Parathyroid adenoma (tissue), 2 donors: ENCODE data around the gene TTC28.
A peak's percentile ranks its signal among the peaks of the same experiment; 100 is the strongest.

ENCODE experiments used
- H2AFZ ChIP-seq: fragments of 300-600 bp; sonication (generic); one replicate; pipeline ENCODE4 v1.7.0; 2017; ENCODE audit warnings: antibody characterized with exemption, mild to moderate bottlenecking
- H3K27ac ChIP-seq: fragments of 300-600 bp; sonication (generic); one replicate; pipeline ENCODE4 v1.7.0; 2017
- H3K27me3 ChIP-seq: fragments of 300-600 bp; sonication (generic); one replicate; pipeline ENCODE4 v1.7.0; 2017; ENCODE audit warnings: low read length; ENCODE audit not compliant: control insufficient read depth, insufficient read depth
- H3K36me3 ChIP-seq: fragments of 300-600 bp; sonication (generic); one replicate; pipeline ENCODE4 v1.7.0; 2017; ENCODE audit warnings: low read length; ENCODE audit not compliant: control insufficient read depth, insufficient read depth
- H3K4me1 ChIP-seq: fragments of 300-600 bp; sonication (generic); one replicate; pipeline ENCODE4 v1.7.0; 2017; ENCODE audit warnings: control low read depth
- H3K4me2 ChIP-seq: fragments of 300-600 bp; sonication (generic); one replicate; pipeline ENCODE4 v1.7.0; 2017; ENCODE audit warnings: low read length
- H3K4me3 ChIP-seq: fragments of 300-600 bp; sonication (generic); one replicate; pipeline ENCODE4 v1.7.0; 2017; ENCODE audit warnings: low read depth, low read length
- H3K79me2 ChIP-seq: fragments of 300-600 bp; sonication (generic); one replicate; pipeline ENCODE4 v1.7.0; 2017; ENCODE audit warnings: control low read depth
- H3K9ac ChIP-seq: fragments of 300-600 bp; sonication (generic); one replicate; pipeline ENCODE4 v1.7.0; 2017; ENCODE audit warnings: mild to moderate bottlenecking
- H3K9me3 ChIP-seq: fragments of 300-600 bp; sonication (generic); one replicate; pipeline ENCODE4 v1.7.0; 2017; ENCODE audit warnings: low read length; ENCODE audit not compliant: control insufficient read depth
- TF ChIP-seq, protein P1 (sequence below): fragments of 300-600 bp; sonication (generic); IDR thresholded peaks from one replicate; pipeline ENCODE4 v1.7.0; 2017; ENCODE audit warnings: antibody characterized with exemption, mild to moderate bottlenecking
- donor health status: primary hyperparathyroidism.

TTC28 gene

DNA sequence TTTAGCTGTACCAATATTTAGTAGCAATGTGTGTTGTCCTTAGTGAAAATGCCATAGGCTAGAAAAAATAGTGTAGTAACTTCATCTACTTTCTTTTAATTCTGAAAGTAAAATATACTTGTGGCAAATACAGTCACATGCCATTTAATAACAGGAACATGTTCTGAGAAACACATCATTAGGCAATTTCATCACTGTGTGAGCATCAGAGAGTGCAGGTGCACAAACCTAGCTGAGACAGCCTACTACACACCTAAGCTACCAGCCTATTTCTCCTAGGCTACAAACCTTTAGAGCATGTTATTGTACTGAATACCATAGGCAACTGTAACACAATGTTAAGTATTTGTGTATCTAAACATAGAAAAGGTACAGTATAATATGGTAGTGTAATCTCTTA lies 633.5 kb downstream of the TTC28 start:
- peaks cover 7% of the 10 kb centered on the region for H3K4me1 ChIP-seq
- no peaks in the 10 kb centered on the region for H3K79me2 ChIP-seq
- no peaks in the 10 kb centered on the region for H3K27me3 ChIP-seq
- no peak overlapping the region for H3K27ac ChIP-seq
- no peak overlapping the region for H3K4me3 ChIP-seq
- H3K9me3 ChIP-seq: no peaks in the 10 kb centered on the region
- H3K4me2 ChIP-seq: no peak overlapping the region
- no peaks in the 10 kb centered on the region for H3K36me3 ChIP-seq
- H3K9ac ChIP-seq: no peak overlapping the region
- no peak overlapping the region for H2AFZ ChIP-seq
- TF ChIP-seq, protein P1, sequence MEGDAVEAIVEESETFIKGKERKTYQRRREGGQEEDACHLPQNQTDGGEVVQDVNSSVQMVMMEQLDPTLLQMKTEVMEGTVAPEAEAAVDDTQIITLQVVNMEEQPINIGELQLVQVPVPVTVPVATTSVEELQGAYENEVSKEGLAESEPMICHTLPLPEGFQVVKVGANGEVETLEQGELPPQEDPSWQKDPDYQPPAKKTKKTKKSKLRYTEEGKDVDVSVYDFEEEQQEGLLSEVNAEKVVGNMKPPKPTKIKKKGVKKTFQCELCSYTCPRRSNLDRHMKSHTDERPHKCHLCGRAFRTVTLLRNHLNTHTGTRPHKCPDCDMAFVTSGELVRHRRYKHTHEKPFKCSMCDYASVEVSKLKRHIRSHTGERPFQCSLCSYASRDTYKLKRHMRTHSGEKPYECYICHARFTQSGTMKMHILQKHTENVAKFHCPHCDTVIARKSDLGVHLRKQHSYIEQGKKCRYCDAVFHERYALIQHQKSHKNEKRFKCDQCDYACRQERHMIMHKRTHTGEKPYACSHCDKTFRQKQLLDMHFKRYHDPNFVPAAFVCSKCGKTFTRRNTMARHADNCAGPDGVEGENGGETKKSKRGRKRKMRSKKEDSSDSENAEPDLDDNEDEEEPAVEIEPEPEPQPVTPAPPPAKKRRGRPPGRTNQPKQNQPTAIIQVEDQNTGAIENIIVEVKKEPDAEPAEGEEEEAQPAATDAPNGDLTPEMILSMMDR: no peak

DNA sequence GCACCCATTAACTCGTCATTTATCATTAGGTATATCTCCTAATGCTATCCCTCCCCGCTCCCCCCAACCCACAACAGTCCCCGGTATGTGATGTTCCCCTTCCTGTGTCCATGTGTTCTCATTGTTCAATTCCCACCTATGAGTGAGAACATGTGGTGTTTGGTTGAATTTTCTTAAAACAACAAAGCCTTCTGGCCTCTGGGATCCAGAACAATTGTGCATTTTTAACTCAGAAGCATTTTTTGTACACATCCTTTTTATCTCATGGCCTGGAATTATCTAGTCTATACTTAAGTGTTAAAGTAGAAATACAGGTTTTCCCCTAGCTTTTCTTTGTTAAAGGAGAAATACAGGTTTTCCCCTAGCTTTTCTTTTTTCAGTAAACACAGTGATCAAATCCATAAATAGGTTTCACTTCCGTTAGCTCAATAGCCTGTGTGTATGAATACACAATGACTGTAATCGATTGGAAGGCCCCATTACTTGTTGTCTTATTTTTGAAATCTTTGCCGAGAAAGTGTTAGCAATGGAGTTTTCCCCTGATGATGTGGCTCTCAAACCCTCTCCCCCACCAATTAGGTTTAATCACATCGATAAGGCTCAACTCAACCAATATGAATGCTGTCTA lies 635.0 kb downstream of the TTC28 start:
- Histone ChIP-seq H2AFZ (no peak overlapping the region), H3K79me2 (no peaks in the 10 kb centered on the region), H3K36me3 (no peaks in the 10 kb centered on the region), H3K4me3 (no peak overlapping the region), H3K27me3 (no peaks in the 10 kb centered on the region), H3K4me1 (peaks cover 7% of the 10 kb centered on the region), H3K9me3 (no peaks in the 10 kb centered on the region), H3K27ac (no peak overlapping the region), H3K9ac (no peak overlapping the region), H3K4me2 (no peak overlapping the region)
- TF ChIP-seq, protein P1: no peak

GRCh38 chr22:28043266-28043665 lies 636.4 kb downstream of the TTC28 start:
- Histone ChIP-seq H3K27ac (no peak overlapping the region), H3K36me3 (no peaks in the 10 kb centered on the region), H3K27me3 (no peaks in the 10 kb centered on the region), H3K4me2 (no peak overlapping the region), H2AFZ (no peak overlapping the region), H3K4me3 (no peak overlapping the region), H3K4me1 (peaks cover 2% of the 10 kb centered on the region), H3K9me3 (no peaks in the 10 kb centered on the region), H3K79me2 (no peaks in the 10 kb centered on the region), H3K9ac (no peak overlapping the region)
- TF ChIP-seq, protein P1: no peak

- peak overlapping the region; percentile 46 for H2AFZ ChIP-seq
- no peak overlapping the region for H3K4me2 ChIP-seq
- H3K27me3 ChIP-seq: no peaks in the 10 kb centered on the region
- no peaks in the 10 kb centered on the region for H3K9me3 ChIP-seq
- H3K4me3 ChIP-seq: no peak overlapping the region
- H3K36me3 ChIP-seq: no peaks in the 10 kb centered on the region
- no peaks in the 10 kb centered on the region for H3K79me2 ChIP-seq
- TF ChIP-seq, protein P1: no peak
- H3K4me1 ChIP-seq: peaks cover 10% of the 10 kb centered on the region
- H3K27ac ChIP-seq: peak overlapping the region; percentile 70
- H3K9ac ChIP-seq: no peak overlapping the region
These were observed 644.8 kb downstream of the TTC28 start for GRCh38 chr22:28034760-28035401.
